Measurements from ENCODE around the gene STYXL1.
"Not testable (repeated sequence)": the region's sequence is repeated elsewhere in the genome, so short reads cannot be mapped to it uniquely, and the experiment has no call there.

STYXL1 gene

DNA sequence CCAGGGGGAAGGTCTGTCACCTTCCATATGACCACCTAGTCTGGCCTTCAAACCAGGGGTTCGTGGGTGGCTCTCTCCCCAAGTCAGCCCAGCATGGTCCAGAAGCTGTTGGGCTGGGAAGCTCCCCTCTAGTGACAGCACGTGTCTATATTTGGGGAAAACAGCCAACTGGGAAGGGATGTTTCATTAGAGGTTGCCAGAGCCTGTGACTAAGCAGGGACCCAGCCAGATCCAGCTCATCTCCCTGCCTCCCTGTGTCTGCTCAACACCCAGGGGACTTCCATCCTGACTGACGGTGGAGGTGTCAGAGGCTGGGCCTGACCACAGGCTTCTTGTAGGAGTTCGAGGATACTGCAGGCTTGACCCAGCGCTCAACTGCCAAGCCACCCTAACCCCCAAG is 10.5 kb downstream of the STYXL1 start:
- Histone ChIP-seq H3K9me3 (ENCODE audit: control insufficient read depth, low read length) (no peaks in the 10 kb centered on the region), H3K4me3 (ENCODE audit: low read depth, low read length) (no peak overlapping the region), H3K9ac (no peak overlapping the region), H3K27me3 (ENCODE audit: control insufficient read depth, insufficient read depth, low read length) (no peaks in the 10 kb centered on the region), H3K4me1 (no peaks in the 10 kb centered on the region), H2AFZ (no peak overlapping the region), H3K4me2 (ENCODE audit: low read length) (no peak overlapping the region), H3K79me2 (peaks cover 2% of the 10 kb centered on the region), H3K36me3 (ENCODE audit: control insufficient read depth, insufficient read depth, low read length) (no peaks in the 10 kb centered on the region), H3K27ac (no peak overlapping the region)
- TF ChIP-seq CTCF (IDR thresholded peaks at IDR 0.05): no peak

- no peak overlapping the region for H2AFZ ChIP-seq
- no peaks in the 10 kb centered on the region for H3K79me2 ChIP-seq
- H3K4me3 ChIP-seq (ENCODE audit: low read depth, low read length): no peak overlapping the region
Observed at GRCh38 chr7:76031964-76032363, 15.8 kb downstream of the STYXL1 start.

GRCh38 chr7:76029682-76030081 is 18.1 kb downstream of the STYXL1 start:
- H2AFZ ChIP-seq; H3K27me3 ChIP-seq (ENCODE audit: control insufficient read depth, insufficient read depth, low read length); H3K79me2 ChIP-seq; H3K9me3 ChIP-seq (ENCODE audit: control insufficient read depth, low read length); H3K4me1 ChIP-seq; H3K4me2 ChIP-seq (ENCODE audit: low read length); H3K4me3 ChIP-seq (ENCODE audit: low read depth, low read length); H3K9ac ChIP-seq; H3K27ac ChIP-seq; H3K36me3 ChIP-seq (ENCODE audit: control insufficient read depth, insufficient read depth, low read length): not testable (repeated sequence)

More at GRCh38 chr7:76031964-76032363, 15.8 kb downstream of the STYXL1 start:
- Histone ChIP-seq H3K4me2 (ENCODE audit: low read length) (no peak overlapping the region), H3K27me3 (ENCODE audit: control insufficient read depth, insufficient read depth, low read length) (no peaks in the 10 kb centered on the region), H3K27ac (no peak overlapping the region), H3K9ac (no peak overlapping the region), H3K4me1 (no peaks in the 10 kb centered on the region), H3K36me3 (ENCODE audit: control insufficient read depth, insufficient read depth, low read length) (no peaks in the 10 kb centered on the region), H3K9me3 (ENCODE audit: control insufficient read depth, low read length) (no peaks in the 10 kb centered on the region)
- no peak for TF ChIP-seq CTCF (IDR thresholded peaks at IDR 0.05)

DNA sequence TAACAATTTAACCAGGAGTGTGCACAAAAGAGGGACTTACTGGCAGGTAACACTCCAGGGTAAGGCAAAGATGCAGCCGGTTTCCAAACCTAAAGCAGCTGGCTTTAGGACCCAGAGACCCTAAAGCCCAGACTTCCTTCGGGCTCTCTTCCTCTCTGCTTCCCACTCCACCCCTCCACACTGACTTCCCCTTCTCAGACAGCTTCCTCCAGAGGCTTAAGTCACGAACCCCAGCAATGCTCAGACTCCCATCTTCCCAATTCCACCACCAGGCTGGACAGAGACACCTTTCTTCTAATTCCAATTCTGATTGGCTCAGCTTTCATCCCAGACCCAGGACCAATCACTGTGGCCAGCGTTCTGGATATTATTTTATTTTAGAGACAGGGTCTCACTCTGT is 24.8 kb downstream of the STYXL1 start:
- Histone ChIP-seq H3K79me2 (no peaks in the 10 kb centered on the region), H3K27ac (no peak overlapping the region), H3K9ac (no peak overlapping the region), H3K4me2 (ENCODE audit: low read length) (no peak overlapping the region), H3K4me1 (no peaks in the 10 kb centered on the region), H2AFZ (no peak overlapping the region), H3K4me3 (ENCODE audit: low read depth, low read length) (no peak overlapping the region), H3K36me3 (ENCODE audit: control insufficient read depth, insufficient read depth, low read length) (no peaks in the 10 kb centered on the region), H3K9me3 (ENCODE audit: control insufficient read depth, low read length) (no peaks in the 10 kb centered on the region), H3K27me3 (ENCODE audit: control insufficient read depth, insufficient read depth, low read length) (no peaks in the 10 kb centered on the region)
- TF ChIP-seq CTCF (IDR thresholded peaks at IDR 0.05): no peak

DNA sequence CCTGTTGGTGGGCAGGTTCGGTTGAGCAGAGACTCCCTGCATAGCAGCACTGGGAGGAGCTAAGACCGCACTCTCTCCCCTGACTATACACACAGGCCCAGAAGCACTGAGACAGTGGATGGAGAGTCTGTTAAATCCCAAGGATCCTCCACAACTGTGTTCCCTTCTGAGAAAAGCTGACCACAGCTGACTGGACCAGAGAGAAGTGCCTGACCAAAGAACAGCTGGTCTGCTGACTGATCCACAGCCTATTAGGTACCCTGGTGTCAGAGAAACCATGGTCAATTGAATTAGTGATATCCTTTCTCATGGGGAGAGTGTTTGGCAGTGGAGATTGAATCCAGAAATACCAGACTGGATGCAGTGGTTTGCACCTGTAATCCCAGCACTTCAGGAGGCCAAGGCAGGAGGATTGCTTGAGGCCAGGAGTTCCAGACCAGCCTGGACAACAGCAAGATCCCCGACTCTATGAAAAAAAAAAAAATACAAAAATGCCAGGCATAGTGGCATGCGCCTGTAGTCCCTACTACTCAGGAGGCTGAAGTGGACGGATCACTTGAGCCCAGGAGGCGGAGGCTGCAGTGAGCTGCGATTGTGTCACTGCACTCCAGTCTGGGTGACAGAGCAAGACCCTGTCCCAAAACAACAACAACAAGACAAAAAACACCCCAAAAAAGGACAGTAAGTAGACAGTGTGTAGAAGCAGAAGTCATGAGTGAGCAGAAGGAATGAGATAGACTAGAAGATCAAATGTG is 25.6 kb downstream of the STYXL1 start:
- no peak for TF ChIP-seq CTCF (IDR thresholded peaks at IDR 0.05)
- Histone ChIP-seq H3K27me3 (ENCODE audit: control insufficient read depth, insufficient read depth, low read length) (no peaks in the 10 kb centered on the region), H3K4me1 (no peaks in the 10 kb centered on the region), H3K79me2 (no peaks in the 10 kb centered on the region), H3K36me3 (ENCODE audit: control insufficient read depth, insufficient read depth, low read length) (no peaks in the 10 kb centered on the region), H3K4me3 (ENCODE audit: low read depth, low read length) (no peak overlapping the region), H3K4me2 (ENCODE audit: low read length) (no peak overlapping the region), H2AFZ (no peak overlapping the region), H3K9me3 (ENCODE audit: control insufficient read depth, low read length) (no peaks in the 10 kb centered on the region), H3K9ac (no peak overlapping the region), H3K27ac (no peak overlapping the region)
